HG03469 (cell line): ENCODE data around the gene CCDC92.

Experiments used
- ATAC-seq: cut with Tn5 transposase; IDR thresholded peaks from one replicate; pipeline ENCODE4 v1.9.1; 2021; ENCODE audit warnings: mild to moderate bottlenecking, moderate library complexity, moderate number of reproducible peaks; ENCODE audit not compliant: unreplicated experiment

CCDC92 gene

GRCh38 chr12:124002021-124002644 lies 29.5 kb upstream of the CCDC92 start:
- ATAC-seq, result no peak

GRCh38 chr12:124001343-124001742 lies 28.7 kb upstream of the CCDC92 start:
- no peak for ATAC-seq

GRCh38 chr12:124000111-124000510 lies 27.5 kb upstream of the CCDC92 start:
- ATAC-seq, result no peak

- ATAC-seq, result no peak
Measured at GRCh38 chr12:123998991-123999359, 26.3 kb upstream of the CCDC92 start.

GRCh38 chr12:123998344-123998990 lies 25.8 kb upstream of the CCDC92 start:
- no peak for ATAC-seq

- no peak for ATAC-seq
Measured at GRCh38 chr12:123997908-123998307, 25.3 kb upstream of the CCDC92 start.

GRCh38 chr12:123997033-123997822 lies 24.6 kb upstream of the CCDC92 start:
- no peak for ATAC-seq

GRCh38 chr12:123996581-123996980 lies 23.9 kb upstream of the CCDC92 start:
- no peak for ATAC-seq

- no peak for ATAC-seq
Measured at GRCh38 chr12:123995023-123995748, 22.6 kb upstream of the CCDC92 start.

GRCh38 chr12:123992118-123992825 lies 19.6 kb upstream of the CCDC92 start:
- no peak for ATAC-seq

- ATAC-seq, result no peak
Measured at GRCh38 chr12:123991372-123991951, 18.8 kb upstream of the CCDC92 start.

GRCh38 chr12:123990511-123990910 lies 17.9 kb upstream of the CCDC92 start:
- ATAC-seq, result no peak

GRCh38 chr12:123989753-123990152 lies 17.1 kb upstream of the CCDC92 start:
- ATAC-seq, result no peak

- no peak for ATAC-seq
Measured at GRCh38 chr12:123989168-123989567, 16.5 kb upstream of the CCDC92 start.

GRCh38 chr12:123987022-123987421 lies 14.4 kb upstream of the CCDC92 start:
- no peak for ATAC-seq

- ATAC-seq, result no peak
Measured at GRCh38 chr12:123986374-123986965, 13.8 kb upstream of the CCDC92 start.

- no peak for ATAC-seq
Measured at GRCh38 chr12:123984903-123985302, 12.3 kb upstream of the CCDC92 start.

GRCh38 chr12:123983822-123984485 lies 11.3 kb upstream of the CCDC92 start:
- no peak for ATAC-seq

GRCh38 chr12:123982269-123982668 lies 9.6 kb upstream of the CCDC92 start:
- ATAC-seq, result no peak
